Activated T-cell treated with anti-CD3 and anti-CD28 coated beads for 1 hour (primary cell): ENCODE data around the gene DEAF1.
"Not testable (repeated sequence)": the region's sequence is repeated elsewhere in the genome, so short reads cannot be mapped to it uniquely, and the experiment has no call there.

ENCODE experiments used
- DNase-seq: peaks from one replicate; pipeline ENCODE4 v3.0.0-alpha.2; 2020; ENCODE audit warnings: low read depth

DEAF1 gene

DNA sequence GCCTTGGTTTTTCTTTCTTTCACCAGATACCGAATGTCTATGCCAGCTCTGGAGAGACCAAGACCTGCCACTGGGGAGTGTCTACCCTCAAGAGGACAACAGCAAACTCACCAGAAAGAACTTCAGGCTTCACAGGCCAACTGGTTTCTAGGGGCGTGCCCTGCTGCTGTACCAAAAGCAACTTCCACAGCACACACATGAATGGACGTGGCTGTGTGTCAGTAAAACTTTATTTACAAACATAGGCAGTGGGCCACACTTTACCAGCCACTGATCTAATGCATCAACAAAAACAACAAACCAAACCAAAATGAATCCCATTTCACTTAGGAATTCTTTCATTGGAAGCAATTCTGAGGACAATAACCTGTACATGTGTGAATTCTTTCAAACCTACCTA is 16.7 kb downstream of the DEAF1 start:
- no peak for DNase-seq

- no peak for DNase-seq
Measured at GRCh38 chr11:674406-674805, 20.6 kb downstream of the DEAF1 start.

GRCh38 chr11:673866-674265 is 21.2 kb downstream of the DEAF1 start:
- no peak for DNase-seq

- no peak for DNase-seq
Measured at GRCh38 chr11:665704-666281, 29.2 kb downstream of the DEAF1 start.

DNA sequence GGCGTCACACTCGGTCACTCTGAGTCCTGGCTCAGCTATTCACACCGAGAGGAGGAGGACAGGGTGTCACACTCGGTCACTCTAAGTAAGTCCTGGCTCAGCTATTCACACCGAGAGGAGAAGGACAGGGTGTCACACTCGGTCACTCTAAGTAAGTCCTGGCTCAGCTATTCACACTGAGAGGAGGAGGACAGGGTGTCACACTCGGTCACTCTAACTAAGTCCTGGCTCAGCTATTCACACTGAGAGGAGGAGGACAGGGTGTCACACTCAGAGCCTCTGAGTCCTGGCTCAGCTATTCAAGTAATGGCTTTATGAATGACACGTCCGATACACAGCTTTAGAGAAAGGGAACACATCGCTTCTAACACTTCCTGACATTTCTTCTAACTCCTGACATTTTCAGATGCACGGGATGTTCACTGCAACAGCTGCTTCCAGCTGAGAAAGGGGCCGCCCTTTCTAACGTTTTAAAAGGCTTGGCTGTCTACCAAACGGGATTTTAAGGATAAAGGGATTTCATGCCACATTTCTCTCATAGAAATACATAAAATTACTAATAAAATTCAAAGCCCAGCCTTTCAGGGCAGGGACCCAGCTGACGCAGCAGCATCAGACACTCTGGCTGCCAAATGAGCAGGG is 29.8 kb downstream of the DEAF1 start:
- no peak for DNase-seq

GRCh38 chr11:662689-663274 is 32.2 kb downstream of the DEAF1 start:
- peak; percentile 22 for DNase-seq

DNA sequence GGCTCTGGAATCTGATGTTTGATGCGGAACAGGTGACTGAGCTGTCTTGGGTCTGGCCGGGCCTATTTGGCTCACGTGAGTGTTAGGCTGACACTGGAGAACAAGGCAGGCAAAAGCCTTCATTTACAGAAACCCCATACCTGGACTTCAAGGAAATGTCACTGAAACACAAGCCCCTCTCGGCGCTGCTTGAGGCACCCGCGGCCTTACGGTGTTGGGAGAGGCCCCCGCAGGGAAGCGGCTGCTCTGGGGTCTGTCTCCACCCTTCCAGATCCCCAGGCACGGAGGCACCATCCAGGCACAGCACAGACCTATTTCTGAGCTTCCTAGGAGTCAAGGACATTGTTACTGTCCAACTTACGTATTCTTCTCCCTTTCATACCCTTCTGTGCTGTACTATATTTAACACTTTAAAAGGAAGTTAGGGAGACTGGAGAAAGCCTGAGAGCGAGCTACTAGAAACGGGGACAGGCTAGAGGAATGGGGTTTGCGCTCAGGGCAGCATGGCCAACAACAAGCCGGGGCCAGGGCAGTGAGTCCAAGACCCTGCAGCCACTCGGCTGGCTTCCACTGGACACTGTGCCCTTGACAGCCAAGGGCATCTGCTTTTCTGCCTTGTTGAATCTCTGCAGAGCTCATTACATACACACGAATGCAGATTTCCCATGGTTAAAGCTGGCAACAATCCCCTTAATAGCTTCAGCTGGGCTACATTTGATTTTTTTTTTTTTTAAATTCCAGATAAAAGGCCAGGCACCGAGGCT is 34.2 kb downstream of the DEAF1 start:
- DNase-seq = no peak

DNA sequence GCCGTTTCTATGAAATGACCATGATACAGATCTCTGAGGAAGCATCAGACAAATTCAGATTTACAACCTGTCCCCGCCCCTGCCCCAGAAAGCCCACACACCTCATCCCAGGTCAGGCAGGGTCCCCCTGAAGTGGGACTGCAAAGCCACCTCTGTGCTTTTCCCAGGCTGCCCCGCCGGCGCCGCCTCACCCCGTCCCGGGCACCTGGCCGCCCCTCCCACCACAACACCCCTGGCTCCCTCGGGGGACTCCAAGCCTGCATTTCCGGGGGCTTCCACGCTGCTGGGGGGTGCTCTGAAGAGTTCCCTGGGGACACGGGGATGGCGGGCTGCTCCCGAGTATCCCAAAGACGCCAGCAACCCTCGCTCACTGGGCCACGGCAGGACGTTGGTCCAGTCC is 34.7 kb downstream of the DEAF1 start:
- no peak for DNase-seq

DNA sequence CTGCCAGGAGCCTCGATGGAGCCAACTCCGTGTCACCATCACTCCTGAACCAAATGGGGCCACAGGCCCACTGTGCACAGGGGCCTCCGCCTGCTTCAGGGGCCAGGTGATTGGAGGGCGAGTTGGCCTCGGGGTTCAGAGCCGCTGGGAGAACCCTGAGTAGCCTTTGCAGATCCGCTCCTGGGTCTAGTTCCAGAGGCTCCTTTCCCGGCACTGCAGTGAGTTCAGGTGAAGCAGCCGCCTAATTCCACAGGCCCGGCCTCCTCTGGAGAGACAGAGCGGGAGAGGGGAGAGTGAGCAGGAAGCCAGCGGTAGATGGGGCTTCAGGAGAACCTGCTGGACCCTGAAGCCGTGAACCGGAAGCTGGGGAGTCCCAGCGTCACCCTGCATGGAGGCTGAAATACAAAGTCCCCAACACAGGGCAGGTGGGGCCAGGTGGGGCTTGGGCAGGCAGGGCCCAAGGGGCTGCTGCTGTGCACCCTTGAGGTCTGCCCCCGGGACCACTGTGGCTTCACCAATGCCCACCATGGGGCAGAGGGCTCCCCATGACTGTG is 35.4 kb downstream of the DEAF1 start:
- DNase-seq = no peak

DNA sequence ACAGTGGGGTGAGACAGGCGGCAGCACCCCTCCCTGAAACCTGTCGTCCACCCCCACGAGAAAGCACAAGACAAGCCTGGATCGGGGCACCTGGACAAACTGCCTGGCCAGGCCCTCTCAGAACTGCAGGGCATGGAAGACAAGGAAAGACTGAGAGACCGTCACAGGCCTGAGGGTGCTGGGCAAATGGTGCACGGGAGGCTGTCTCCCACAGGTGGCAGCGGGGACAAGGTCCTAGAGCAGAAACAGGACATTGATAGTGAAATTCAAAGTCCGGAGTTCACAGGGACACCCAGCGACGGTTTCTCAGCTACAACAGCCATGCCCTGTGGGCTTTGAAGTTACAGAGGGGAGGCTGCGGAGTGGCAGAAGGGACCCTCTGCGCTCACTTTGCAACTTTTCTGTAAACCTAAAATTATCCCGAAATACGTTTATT is 37.3 kb downstream of the DEAF1 start:
- DNase-seq = no peak

DNA sequence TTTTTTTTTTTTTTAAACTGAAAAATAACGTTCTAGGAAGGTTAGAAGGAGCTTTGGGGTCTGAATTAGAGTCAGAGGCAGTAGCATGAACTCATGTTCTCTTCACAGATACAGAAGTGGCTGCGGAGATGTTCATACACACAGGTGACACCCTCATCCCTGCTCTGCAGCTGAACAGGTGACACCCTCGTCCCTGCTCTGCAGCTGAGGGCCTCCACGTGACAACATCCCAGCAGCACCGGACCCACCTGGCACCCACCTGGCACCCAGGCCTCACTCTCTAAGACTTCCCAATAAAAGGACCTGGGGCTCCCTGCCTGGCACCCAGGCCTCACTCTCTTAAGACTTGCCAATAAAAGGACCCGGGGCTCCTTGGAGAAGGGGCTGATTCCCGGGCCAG is 38.2 kb downstream of the DEAF1 start:
- DNase-seq = no peak

GRCh38 chr11:656426-656825 is 38.6 kb downstream of the DEAF1 start:
- no peak for DNase-seq

DNA sequence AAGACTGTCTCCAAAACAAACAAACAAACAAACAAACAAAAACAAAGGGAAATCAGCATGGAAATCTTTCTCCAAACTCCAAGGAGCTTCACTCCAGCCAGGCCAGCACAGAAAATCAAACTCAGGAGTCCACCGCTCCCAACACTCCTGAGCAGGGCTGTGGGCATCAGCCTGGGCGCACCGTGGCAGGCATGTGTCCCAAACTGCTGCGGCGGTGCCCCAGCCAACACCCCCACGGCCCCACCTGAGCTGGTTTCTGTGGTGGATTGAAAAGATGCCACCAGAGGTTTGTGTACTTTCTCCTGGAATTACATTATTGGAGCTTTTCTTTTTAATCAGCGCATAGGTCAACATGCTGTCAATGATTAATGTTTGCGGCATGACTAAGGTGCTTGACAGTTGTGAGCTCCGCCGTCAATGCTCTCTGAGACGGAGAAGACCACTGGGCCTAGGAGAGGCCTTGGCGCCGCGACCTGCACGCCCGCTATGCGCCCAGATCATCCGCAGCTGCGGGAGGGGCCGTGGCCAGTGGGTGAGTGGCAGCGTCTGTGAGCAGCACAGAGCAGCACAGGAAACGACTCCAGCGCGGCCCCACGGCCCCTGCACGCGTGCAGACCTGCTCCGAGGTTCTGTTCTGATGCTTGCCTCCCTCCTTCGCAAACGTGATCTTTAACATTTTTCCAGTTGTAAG is 39.8 kb downstream of the DEAF1 start:
- no peak for DNase-seq

DNA sequence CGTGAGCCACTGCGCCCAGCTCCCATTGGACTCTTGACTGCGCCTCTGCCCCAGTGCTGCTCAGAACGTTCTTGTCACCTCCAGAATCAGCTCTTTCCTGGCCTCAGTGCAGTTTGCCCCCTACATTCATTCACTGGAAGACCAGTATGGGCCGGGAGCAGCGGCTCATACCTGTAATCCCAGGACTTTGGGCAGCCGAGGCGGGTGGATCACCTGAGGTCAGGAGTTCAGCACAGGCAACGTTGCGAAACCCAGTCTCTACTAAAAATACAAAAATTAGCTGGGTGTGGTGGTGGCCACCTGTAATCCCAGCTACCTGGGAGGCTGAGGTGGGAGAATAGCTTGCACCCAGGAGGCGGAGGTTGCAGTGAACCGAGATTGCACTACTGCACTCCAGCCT is 40.6 kb downstream of the DEAF1 start:
- not testable (repeated sequence) for DNase-seq

DNA sequence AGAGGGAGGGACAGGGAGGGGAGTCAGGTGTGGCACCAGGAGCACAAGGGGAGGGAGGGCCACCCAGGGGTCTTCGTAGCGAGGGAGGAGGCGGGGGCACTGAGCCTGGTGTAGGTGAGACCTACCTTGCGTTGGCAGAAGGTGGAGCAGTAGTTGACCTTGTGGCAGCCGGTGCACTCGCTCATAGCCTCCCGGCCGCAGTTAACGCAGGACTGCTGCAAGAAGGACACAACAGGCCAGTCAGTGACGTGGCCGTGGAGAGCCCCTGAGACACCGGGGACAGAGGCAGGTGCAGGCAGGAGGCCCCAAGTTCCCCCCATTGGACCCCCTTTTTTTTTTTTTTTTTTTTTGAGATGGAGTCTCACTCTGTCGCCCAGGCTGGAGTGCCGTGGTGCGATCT is 41.2 kb downstream of the DEAF1 start:
- DNase-seq = no peak

GRCh38 chr11:653136-653535 is 41.9 kb downstream of the DEAF1 start:
- not testable (repeated sequence) for DNase-seq

- no peak for DNase-seq
Measured at GRCh38 chr11:650482-650881, 44.5 kb downstream of the DEAF1 start.

DNA sequence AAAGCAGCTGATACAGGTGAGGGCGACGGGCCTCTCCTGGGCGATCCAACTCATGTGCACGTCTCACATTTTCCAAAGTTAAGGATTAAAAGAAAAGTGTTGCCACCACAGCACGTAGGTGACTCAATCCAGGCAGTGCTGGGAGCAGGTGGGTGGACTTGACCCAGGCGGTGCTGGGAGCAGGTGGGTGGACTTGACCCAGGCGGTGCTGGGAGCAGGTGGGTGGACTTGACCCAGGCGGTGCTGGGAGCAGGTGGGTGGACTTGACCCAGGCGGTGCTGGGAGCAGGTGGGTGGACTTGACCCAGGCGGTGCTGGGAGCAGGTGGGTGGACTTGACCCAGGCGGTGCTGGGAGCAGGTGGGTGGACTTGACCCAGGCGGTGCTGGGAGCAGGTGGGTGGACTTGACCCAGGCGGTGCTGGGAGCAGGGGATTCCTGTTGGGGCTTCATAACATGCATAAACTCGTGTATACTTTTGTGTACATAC is 47.3 kb downstream of the DEAF1 start:
- DNase-seq = not testable (repeated sequence)

- DNase-seq = no peak
Measured at GRCh38 chr11:646214-646613, 48.8 kb downstream of the DEAF1 start.

DNA sequence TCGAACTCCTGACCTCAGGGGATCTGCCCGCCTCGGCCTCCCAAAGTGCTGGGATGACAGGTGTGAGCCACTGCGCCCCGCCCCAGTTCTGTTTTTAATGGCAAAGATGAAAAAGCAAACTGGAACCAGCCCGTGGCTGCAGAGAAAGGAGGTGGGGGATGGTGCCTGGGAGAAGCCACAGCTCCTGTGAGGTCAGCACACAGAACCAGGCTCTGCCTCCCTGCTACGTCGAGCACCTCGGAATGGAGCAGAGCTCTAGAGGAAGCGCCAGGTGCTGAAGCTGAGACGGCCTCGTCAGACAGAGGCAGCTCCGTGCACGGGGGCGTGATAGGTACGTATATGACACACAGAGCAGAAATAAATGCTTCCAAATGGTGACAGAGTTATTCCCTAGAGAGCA is 49.5 kb downstream of the DEAF1 start:
- no peak for DNase-seq

- no peak for DNase-seq
Measured at GRCh38 chr11:643849-644738, 50.9 kb downstream of the DEAF1 start.
